ENCODE data around the gene HDAC11.
A peak's percentile ranks its signal among the peaks of the same experiment; 100 is the strongest.
"Not testable (repeated sequence)": the region's sequence is repeated elsewhere in the genome, so short reads cannot be mapped to it uniquely, and the experiment has no call there.

HDAC11 gene

GRCh38 chr3:13493867-13494441 lies 13.8 kb downstream of the HDAC11 start:
- DNase-seq, result no peak

GRCh38 chr3:13494463-13495350 lies 14.6 kb downstream of the HDAC11 start:
- peak in 1 of 2 experiments; percentile 24 for DNase-seq

GRCh38 chr3:13495351-13495813 lies 15.3 kb downstream of the HDAC11 start:
- DNase-seq, result no peak

GRCh38 chr3:13495921-13496723 lies 16.0 kb downstream of the HDAC11 start:
- peak; percentile 68 to 77 for DNase-seq

- no peak for DNase-seq
Measured at GRCh38 chr3:13496879-13497278, 16.8 kb downstream of the HDAC11 start.

- DNase-seq, result no peak
Measured at GRCh38 chr3:13497386-13497785, 17.3 kb downstream of the HDAC11 start.

- DNase-seq, result no peak
Measured at GRCh38 chr3:13498354-13499060, 18.4 kb downstream of the HDAC11 start.

- DNase-seq, result not testable (repeated sequence)
Measured at GRCh38 chr3:13499246-13499645, 19.1 kb downstream of the HDAC11 start.

- DNase-seq, result no peak
Measured at GRCh38 chr3:13500133-13500885, 20.2 kb downstream of the HDAC11 start.

GRCh38 chr3:13501056-13501455 lies 20.9 kb downstream of the HDAC11 start:
- DNase-seq, result no peak

- DNase-seq, result no peak
Measured at GRCh38 chr3:13501521-13501920, 21.4 kb downstream of the HDAC11 start.

- DNase-seq, result no peak
Measured at GRCh38 chr3:13501958-13502790, 22.1 kb downstream of the HDAC11 start.

GRCh38 chr3:13502791-13503060 lies 22.6 kb downstream of the HDAC11 start:
- no peak for DNase-seq

GRCh38 chr3:13504161-13504831 lies 24.2 kb downstream of the HDAC11 start:
- no peak for DNase-seq

GRCh38 chr3:13505147-13506130 lies 25.3 kb downstream of the HDAC11 start:
- DNase-seq, result no peak

- no peak for DNase-seq
Measured at GRCh38 chr3:13506239-13506638, 26.1 kb downstream of the HDAC11 start.

GRCh38 chr3:13506680-13507079 lies 26.6 kb downstream of the HDAC11 start:
- no peak for DNase-seq

GRCh38 chr3:13507247-13507569 lies 27.1 kb downstream of the HDAC11 start:
- DNase-seq, result no peak

GRCh38 chr3:13507570-13508339 lies 27.6 kb downstream of the HDAC11 start:
- DNase-seq, result no peak

Data from SW 1271 (cell line).